Adrenal gland (tissue), 5 donors: ENCODE results near the gene SLC23A1.

Experiments
- CTCF ChIP-seq, 6 experiments: fragments of 450-650 bp in 4 of 6; fragments of 200-600 bp in 2 of 6; sonication (generic) in 1 of 6; IDR thresholded peaks; 1 replicate in 5 of 6; 2 replicates in 1 of 6; pipeline versions ENCODE4 v1.5.1 to v1.8.0; 2016 to 2021; ENCODE audit warnings: antibody characterized with exemption in 6 of 6, mild to moderate bottlenecking in 2 of 6, moderate library complexity in 1 of 6
- POLR2A ChIP-seq, 2 donors: fragments of 450-650 bp; IDR thresholded peaks; one replicate each; pipeline ENCODE4 v1.6.1; 2017; ENCODE audit warnings: antibody characterized with exemption in 2 of 2, mild to moderate bottlenecking in 2 of 2, moderate library complexity in 1 of 2
- donor health status: DM: no; HTN: no; CAD: no.

- TF ChIP-seq CTCF (IDR thresholded peaks at IDR 0.05), result no peak
- TF ChIP-seq POLR2A (IDR thresholded peaks at IDR 0.05), result no peak
These were observed 14.5 kb downstream of the SLC23A1 start for GRCh38 chr5:139368613-139369012.
